Measurements from ENCODE around the gene MAGED2. TPM values are rescaled to one million over a fixed set of nuclear protein-coding genes. Genes with fewer than 3 reads are reported as not detected.
"Not testable (repeated sequence)": the region's sequence is repeated elsewhere in the genome, so short reads cannot be mapped to it uniquely, and the experiment has no call there.

MAGED2 gene, protein sequence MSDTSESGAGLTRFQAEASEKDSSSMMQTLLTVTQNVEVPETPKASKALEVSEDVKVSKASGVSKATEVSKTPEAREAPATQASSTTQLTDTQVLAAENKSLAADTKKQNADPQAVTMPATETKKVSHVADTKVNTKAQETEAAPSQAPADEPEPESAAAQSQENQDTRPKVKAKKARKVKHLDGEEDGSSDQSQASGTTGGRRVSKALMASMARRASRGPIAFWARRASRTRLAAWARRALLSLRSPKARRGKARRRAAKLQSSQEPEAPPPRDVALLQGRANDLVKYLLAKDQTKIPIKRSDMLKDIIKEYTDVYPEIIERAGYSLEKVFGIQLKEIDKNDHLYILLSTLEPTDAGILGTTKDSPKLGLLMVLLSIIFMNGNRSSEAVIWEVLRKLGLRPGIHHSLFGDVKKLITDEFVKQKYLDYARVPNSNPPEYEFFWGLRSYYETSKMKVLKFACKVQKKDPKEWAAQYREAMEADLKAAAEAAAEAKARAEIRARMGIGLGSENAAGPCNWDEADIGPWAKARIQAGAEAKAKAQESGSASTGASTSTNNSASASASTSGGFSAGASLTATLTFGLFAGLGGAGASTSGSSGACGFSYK
- 10 to 100 TPM; 40.8 to 54.8 TPM for total RNA-seq

DNA sequence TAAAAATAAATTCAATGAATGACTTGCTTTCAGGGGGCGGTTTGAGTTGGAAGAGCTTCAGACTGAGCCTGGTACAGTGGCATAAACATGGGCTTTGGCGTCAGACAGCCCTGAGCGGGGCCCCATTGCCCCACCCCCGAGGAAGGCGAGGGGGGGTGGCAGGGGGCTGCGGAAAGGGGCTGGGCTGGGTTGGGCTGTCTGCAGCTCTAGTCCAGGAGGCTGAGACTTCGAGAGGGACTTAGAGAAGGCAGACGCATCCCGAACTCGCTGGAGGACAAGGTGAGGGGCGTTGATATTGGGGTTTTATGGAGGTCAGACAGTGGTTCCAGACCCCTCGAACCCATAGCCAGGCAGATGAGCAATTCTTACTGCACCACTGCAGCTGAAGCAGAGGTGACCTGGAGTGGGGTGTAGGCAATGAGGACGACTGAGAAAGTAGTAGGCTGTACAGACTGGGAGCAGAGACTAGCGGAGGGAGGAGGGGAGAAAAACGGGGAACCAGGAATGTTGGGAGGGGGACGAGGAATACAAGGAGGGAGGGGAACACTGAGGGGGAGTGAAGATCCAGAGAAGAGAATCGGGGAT lies at the start of gene MAGED2:
TSS of gene MAGED2 (plus strand) at position 222 of the 585 bp plus-strand sequence. CDS start 1,587 bp downstream, outside the sequence.
- no peaks in the 10 kb centered on the region for H3K27me3 Mint-ChIP-seq
- ATAC-seq (replicated peaks), result no peak
- H3K4me1 Mint-ChIP-seq, result peaks cover 16% of the 10 kb centered on the region
- peak within 1 kb of the TSS; percentile 97 for H3K27ac Mint-ChIP-seq
- H3K36me3 Mint-ChIP-seq (ENCODE audit: low read depth), result peaks cover 33% of the 10 kb centered on the region
- no peaks in the 10 kb centered on the region for H3K9me3 Mint-ChIP-seq
- H3K4me3 Mint-ChIP-seq, result peak within 1 kb of the TSS; percentile 93

DNA sequence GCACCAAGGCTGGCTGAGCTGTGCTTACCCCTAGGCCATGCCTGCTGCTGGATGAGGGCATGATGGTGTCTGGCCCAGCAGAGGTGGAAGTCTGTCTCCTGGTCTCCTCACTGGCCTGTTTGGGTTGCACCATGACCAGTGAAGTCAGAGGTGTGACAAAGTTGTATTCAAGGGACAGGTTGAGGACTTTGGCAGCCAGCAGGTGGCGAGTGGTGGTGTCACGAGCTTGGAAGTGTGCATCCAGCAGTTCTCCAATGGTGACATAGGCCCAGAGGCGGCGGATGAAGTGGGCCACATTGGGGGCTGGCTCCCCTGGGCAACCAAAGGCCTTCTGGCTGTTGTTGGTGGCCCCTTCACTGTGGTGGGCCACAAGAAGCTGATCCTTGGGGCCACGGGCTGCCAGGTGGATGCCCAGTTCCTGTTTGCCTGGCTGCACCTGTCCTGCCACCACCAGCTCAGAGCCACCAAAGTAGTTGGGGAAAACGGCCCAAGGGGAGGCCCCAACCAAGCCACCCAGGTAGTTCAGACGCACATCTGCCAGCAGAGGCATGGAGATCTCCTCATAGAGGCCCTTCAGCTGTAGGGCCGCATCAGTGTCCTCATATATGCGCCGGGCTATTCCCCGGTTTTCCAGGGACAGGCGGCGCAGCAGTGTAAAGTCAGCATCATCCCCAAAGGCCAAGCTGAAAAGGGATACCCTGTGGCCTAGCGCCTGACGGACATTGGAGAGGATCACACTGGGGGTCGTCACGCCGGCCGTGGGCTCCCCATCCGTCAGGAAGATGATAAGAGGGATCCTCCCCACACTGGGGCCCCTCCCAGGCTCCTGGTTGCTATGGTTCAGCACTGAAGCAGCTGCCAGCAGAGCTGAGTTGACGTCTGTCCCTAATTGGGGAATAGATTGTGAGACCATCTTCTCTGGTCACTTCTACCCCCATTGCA lies 49.2 kb upstream of the MAGED2 start:
- Mint-ChIP-seq H3K9me3 (peaks cover 4% of the 10 kb centered on the region), H3K4me1 (no peaks in the 10 kb centered on the region), H3K4me3 (no peak overlapping the region), H3K36me3 (ENCODE audit: low read depth) (no peaks in the 10 kb centered on the region), H3K27me3 (peaks cover 5% of the 10 kb centered on the region), H3K27ac (no peak overlapping the region)
- no peak for ATAC-seq (replicated peaks)

DNA sequence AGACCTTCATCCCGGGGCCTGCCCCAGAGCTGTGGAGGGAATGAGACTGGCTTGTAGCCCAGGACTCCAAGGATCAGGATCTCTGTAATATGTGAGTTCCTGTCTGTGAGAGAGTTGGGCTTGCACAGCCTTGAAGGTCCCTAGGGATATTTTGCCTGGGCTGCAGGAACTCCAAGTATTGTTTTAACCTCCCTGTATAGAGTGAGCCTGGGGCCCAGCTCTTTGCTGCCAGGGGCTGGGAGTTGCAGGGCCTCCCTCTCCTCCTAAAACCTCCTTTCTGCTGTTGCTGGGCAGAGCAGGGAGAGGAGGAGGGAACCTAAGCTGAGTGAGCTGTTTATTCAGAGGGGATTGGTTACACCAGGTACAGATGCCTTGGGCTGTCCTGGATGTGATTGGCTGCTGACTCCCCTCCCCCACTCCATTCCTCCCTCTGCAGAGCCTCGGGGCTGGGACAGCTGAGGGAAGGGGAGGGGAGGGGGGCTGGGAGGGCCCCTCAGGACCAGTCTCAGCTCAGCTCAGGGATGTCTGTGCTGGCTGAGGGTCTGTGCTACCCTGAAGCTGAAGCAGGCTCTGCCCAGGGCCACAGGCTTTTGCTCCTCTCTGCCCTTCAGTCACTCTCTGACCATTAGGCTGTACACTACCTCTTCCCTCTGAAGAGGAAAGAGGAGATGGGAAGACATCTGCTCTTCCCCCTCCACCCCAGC lies 33.0 kb upstream of the MAGED2 start:
- H3K4me3 Mint-ChIP-seq; H3K27ac Mint-ChIP-seq; H3K4me1 Mint-ChIP-seq; H3K9me3 Mint-ChIP-seq; H3K36me3 Mint-ChIP-seq (ENCODE audit: low read depth); ATAC-seq (replicated peaks); H3K27me3 Mint-ChIP-seq: not testable (repeated sequence)

DNA sequence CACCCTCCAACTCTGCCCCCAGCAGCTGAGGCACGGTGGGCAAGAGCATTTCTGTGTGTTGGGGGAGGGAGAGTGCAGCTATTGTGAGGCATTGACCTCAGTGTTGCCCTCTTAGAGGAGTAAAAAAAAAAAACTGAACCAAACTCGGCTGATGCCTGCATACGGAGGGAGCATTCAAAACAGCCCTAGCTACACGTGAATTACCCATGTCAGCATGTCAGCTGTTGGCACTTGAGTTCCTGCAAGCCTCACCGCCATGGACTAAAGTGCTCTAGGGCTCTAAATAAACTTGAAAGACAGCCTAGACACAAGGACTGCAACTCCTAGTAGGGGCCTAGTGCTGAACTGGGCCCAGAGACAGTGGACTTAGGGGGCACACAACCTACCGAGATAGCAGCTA lies 31.5 kb upstream of the MAGED2 start:
- Mint-ChIP-seq H3K36me3 (ENCODE audit: low read depth) (no peaks in the 10 kb centered on the region), H3K9me3 (no peaks in the 10 kb centered on the region), H3K4me3 (no peak overlapping the region), H3K27me3 (peaks cover 3% of the 10 kb centered on the region), H3K27ac (no peak overlapping the region), H3K4me1 (no peaks in the 10 kb centered on the region)
- ATAC-seq (replicated peaks), result no peak

DNA sequence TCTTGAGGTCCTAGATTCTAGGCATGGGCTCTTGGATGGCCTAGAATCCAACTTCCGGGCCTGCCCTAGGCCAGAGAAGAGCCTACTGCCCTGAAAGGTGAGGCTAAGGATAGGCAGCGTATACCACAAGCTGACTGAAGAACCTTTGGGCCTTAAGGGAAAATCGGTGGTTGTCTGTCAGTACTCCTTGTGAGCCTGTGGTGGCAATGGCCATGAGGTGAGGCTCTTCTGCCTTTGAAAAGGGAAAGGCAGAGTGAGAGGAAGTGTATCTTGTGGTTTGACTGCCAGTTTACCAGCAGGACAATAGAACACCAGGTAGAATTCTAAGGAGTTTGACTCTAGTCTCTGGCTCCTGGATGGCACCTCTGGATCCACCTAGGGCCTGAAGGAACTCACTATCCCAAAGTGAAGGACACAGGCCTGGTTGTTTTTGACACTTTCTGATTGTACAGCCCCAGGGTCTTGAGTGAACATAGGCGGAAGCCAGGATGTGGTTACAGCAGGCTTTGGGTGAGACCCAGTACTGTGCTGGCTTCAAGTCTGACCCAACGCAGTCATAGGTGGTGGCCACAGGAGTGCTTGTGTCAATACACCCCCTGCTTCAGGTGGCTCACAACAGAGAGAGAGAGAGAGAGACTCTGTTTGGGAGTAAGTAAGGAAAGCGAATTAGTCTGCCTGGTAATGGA lies 30.4 kb upstream of the MAGED2 start:
- H3K27me3 Mint-ChIP-seq, result peaks cover under 1% of the 10 kb centered on the region
- ATAC-seq (replicated peaks), result peak; percentile 28
- H3K4me1 Mint-ChIP-seq, result no peaks in the 10 kb centered on the region
- no peak overlapping the region for H3K27ac Mint-ChIP-seq
- H3K36me3 Mint-ChIP-seq (ENCODE audit: low read depth), result no peaks in the 10 kb centered on the region
- no peaks in the 10 kb centered on the region for H3K9me3 Mint-ChIP-seq
- H3K4me3 Mint-ChIP-seq, result no peak overlapping the region

DNA sequence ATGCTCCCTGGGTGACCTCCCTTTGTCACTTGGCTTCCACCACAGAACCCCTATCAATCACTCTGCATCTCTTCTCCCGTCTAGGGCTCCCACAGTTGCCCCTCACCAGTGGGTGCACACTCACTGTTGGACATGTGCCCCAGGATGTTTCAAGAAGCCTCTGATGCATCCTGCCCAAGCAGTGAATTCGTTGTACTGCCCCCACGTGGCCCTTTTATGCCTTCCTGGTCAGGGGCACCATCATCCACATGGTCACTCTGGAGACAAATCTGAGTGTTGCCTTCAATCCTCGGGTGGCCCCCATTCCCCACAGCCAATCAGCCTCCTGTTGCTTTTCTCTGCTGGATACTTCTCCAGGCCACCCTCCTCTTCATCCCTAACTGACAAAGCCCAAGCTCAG lies 21.6 kb upstream of the MAGED2 start:
- no peaks in the 10 kb centered on the region for H3K4me1 Mint-ChIP-seq
- H3K27ac Mint-ChIP-seq, result no peak overlapping the region
- ATAC-seq (replicated peaks), result peak; percentile 28
- no peaks in the 10 kb centered on the region for H3K36me3 Mint-ChIP-seq (ENCODE audit: low read depth)
- H3K9me3 Mint-ChIP-seq, result no peaks in the 10 kb centered on the region
- no peak overlapping the region for H3K4me3 Mint-ChIP-seq
- no peaks in the 10 kb centered on the region for H3K27me3 Mint-ChIP-seq

DNA sequence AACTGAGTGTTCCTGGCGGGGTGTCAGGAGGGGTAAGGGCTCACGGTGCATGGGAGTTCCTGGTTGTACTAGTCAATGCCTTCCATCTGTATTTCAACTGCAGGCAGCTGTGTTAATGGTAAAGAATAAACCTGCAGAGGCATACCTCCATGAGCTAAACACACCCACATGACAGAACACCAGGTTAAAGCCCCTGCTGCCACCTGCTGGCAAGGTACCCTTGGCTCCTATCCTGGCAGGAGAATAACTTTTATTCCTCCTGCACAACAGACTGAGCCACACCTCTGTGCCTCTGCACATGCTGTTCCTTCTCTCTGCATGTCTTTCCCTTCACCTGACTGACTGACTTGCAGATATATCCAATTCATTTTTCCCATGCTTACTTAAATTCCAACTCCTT lies 20.6 kb upstream of the MAGED2 start:
- Mint-ChIP-seq H3K27me3 (no peaks in the 10 kb centered on the region), H3K4me3 (no peak overlapping the region), H3K4me1 (no peaks in the 10 kb centered on the region), H3K36me3 (ENCODE audit: low read depth) (no peaks in the 10 kb centered on the region), H3K9me3 (no peaks in the 10 kb centered on the region), H3K27ac (no peak overlapping the region)
- peak; percentile 46 for ATAC-seq (replicated peaks)

DNA sequence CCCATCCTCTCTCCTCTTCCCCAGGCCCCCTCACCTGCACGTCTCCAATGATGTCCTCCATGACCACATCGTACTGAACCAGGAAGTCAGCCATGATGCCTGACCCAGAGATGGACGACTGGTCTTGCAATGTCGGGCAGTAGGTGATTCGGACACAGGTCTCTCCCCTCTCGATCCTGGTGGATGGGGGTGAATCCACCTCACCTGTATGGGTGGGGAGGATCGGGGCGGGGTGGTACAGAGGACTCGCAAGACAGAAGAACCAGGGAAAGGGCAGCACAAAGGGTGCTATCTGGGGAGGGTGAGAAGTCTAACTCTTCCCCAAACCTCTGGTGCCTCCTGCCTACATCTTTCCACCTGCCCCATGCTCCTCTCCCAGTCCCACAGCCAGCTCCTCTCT lies 19.1 kb upstream of the MAGED2 start:
- no peaks in the 10 kb centered on the region for H3K36me3 Mint-ChIP-seq (ENCODE audit: low read depth)
- no peaks in the 10 kb centered on the region for H3K9me3 Mint-ChIP-seq
- ATAC-seq (replicated peaks), result no peak
- H3K4me3 Mint-ChIP-seq, result no peak overlapping the region
- H3K4me1 Mint-ChIP-seq, result no peaks in the 10 kb centered on the region
- H3K27me3 Mint-ChIP-seq, result no peaks in the 10 kb centered on the region
- H3K27ac Mint-ChIP-seq, result no peak overlapping the region

DNA sequence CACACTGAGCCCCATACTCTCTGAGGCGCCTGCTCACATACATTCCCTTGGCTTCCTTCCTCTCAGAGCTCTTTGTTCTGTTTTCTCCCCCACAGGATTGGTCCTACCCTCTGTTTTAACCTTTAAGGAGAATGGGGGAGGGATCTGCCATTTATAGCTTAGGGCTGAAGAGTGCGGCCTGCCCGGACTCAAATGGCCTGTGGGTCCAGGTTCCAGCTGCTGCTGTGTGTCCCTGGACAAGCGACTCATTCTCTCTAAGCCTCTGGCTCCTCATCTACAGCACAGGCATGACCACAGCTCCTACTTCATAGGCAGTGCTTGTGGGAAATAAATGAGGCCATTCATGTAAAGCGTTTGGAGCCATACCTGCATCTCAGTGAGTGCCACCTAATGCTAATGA lies 18.1 kb upstream of the MAGED2 start:
- H3K4me1 Mint-ChIP-seq; H3K36me3 Mint-ChIP-seq (ENCODE audit: low read depth); ATAC-seq (replicated peaks); H3K4me3 Mint-ChIP-seq; H3K27me3 Mint-ChIP-seq; H3K27ac Mint-ChIP-seq; H3K9me3 Mint-ChIP-seq: not testable (repeated sequence)

DNA sequence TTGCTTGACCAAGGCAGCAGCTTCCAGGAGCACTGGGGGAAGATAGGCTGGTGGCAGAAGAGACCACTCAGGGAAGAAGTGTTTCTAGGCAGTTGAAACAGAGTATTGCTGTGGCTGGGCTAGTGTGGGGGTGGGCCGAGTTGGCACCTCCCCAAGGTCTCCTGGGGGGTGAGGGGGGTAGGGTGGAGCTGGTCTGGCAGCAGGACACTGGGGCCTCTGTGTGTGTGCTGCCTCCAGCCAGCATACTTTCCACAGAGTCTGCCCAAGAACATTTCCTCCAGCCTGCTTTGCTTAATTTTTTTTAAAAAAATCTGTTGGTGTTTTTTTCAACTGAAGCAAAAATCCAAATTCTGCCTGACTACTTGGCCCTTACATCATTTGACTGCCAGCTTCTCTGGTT lies 13.5 kb upstream of the MAGED2 start:
- no peaks in the 10 kb centered on the region for H3K27me3 Mint-ChIP-seq
- H3K27ac Mint-ChIP-seq, result no peak overlapping the region
- H3K4me3 Mint-ChIP-seq, result no peak overlapping the region

DNA sequence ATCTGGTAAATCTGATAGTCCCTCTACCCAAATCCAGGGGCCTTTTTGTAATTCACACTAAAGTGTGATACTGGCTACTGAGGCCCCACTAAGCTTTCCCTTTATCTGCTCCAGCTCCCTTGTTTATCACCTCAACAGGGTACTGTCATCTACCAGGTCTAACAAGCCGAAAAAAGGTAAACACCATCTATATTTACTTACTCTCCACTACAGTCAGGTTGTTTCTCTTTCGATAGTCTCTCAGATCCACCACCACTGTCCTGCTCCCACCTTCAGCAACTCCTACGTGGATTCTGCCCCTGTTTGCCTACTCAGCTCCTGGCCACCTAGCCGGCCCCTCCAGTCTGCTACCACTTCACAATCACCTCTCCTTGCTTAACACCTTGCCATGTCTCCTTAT lies 12.8 kb upstream of the MAGED2 start:
- Mint-ChIP-seq H3K9me3 (no peaks in the 10 kb centered on the region), H3K4me1 (no peaks in the 10 kb centered on the region), H3K36me3 (ENCODE audit: low read depth) (no peaks in the 10 kb centered on the region), H3K27ac (no peak overlapping the region), H3K27me3 (no peaks in the 10 kb centered on the region), H3K4me3 (no peak overlapping the region)
- ATAC-seq (replicated peaks), result no peak

More for the DNA sequence above, 13.5 kb upstream of the MAGED2 start:
- Mint-ChIP-seq H3K4me1 (no peaks in the 10 kb centered on the region), H3K9me3 (no peaks in the 10 kb centered on the region), H3K36me3 (ENCODE audit: low read depth) (no peaks in the 10 kb centered on the region)
- ATAC-seq (replicated peaks), result no peak

DNA sequence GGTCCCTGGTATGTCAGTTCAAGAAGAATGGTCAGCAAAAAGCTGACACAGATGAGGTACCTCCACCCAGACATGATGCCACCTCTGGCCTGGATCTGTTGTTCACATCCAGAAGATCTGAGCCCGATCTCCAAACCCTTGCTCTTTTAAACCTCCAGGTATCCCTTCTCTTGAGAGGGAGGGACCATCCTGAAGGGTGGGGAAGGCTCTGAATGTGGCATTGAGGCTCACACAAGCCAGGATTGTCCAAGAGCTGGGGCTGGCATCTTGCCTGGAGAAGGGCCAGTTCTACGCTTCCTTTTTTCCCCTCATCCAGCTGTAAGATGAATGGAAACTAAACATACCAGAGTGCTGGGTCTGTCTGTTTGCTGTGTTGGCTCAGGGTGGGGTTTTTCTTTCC lies 9.4 kb upstream of the MAGED2 start, which contains the start of gene ITIH6:
TSS of gene ITIH6 (minus strand) at position 119 of the 400 bp plus-strand sequence. CDS start at position 74, 45 bp downstream.
- Mint-ChIP-seq H3K9me3 (no peaks in the 10 kb centered on the region), H3K27ac (no peak within 1 kb of the TSS), H3K36me3 (ENCODE audit: low read depth) (no peaks in the 10 kb centered on the region), H3K4me1 (no peaks in the 10 kb centered on the region), H3K4me3 (no peak within 1 kb of the TSS), H3K27me3 (no peaks in the 10 kb centered on the region)
- ATAC-seq (replicated peaks), result no peak

DNA sequence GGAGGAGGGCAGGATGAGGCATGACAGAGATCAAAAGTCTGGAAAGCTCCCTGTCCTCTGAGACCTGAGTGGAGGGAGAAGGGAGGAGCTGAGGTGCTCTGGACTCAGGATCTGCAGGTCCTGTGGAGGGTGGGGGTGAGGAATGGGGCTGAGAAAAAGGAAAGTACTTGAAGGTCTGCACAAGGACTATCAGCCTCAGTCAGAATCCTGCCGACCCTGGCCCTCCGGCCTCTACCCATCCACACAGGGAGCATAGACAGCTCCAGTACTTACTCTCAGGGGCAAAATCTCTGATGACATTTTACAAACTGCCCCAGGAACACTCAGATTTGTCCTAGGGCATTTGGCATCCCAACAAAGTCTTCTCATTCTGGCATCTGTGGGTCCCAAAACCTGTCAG lies 8.5 kb upstream of the MAGED2 start:
- no peaks in the 10 kb centered on the region for H3K4me1 Mint-ChIP-seq
- ATAC-seq (replicated peaks), result no peak
- H3K4me3 Mint-ChIP-seq, result no peak overlapping the region
- no peaks in the 10 kb centered on the region for H3K9me3 Mint-ChIP-seq
- no peak overlapping the region for H3K27ac Mint-ChIP-seq
- H3K36me3 Mint-ChIP-seq (ENCODE audit: low read depth), result no peaks in the 10 kb centered on the region
- no peaks in the 10 kb centered on the region for H3K27me3 Mint-ChIP-seq
